Sciatic nerve (tissue), 2 donors: ENCODE data around the gene ZBTB42. TPM values are rescaled to one million over a fixed set of nuclear protein-coding genes. Genes with fewer than 3 reads are reported as not detected.

Experiments used
- ATAC-seq: fragments of 200-7000 bp; cut with Tn5 transposase; one replicate; pipeline ENCODE4 v1.9.1; 2020; ENCODE audit warnings: mild to moderate bottlenecking, moderate library complexity
- DNase-seq: peaks from one replicate; pipeline ENCODE4 v3.0.0-alpha.2; 2020; ENCODE audit warnings: low spot score
- intact Hi-C: fragments of 100-400 bp; cut with DNase I; formaldehyde crosslinking; loops from one replicate; pipeline ENCODE4 v1.14.2; 2022
- total RNA-seq: library from RNA; stranded (reverse); fragmentation: NEBNext Ultra II Directional; extraction: Animal tissue kit (Norgen Biotek cat#: 25700); gene quantifications from one replicate; pipeline ENCODE4 v1.2.1, GENCODE V29; 2021
- donor health status: DM: no; HTN: no; CAD: no.
- donor health status: DM: no; HTN: no; CAD: no.

ZBTB42 gene
- total RNA-seq, 1 donor from 2014 or later = 3.6 TPM

- ATAC-seq (no peak), DNase-seq (no peak)
- intact Hi-C loops = no loop called here
Observed at GRCh38 chr14:104792101-104792884, 8.6 kb upstream of the ZBTB42 start.

GRCh38 chr14:104792945-104793702 is 7.8 kb upstream of the ZBTB42 start:
- DNase-seq (no peak), ATAC-seq (no peak)
- intact Hi-C loops = no loop called here

GRCh38 chr14:104793703-104793959 is 7.3 kb upstream of the ZBTB42 start:
- DNase-seq (no peak), ATAC-seq (no peak)
- intact Hi-C loops = no loop called here

GRCh38 chr14:104794099-104794498 is 6.8 kb upstream of the ZBTB42 start:
- ATAC-seq (peak; percentile 22), DNase-seq (no peak)

GRCh38 chr14:104794631-104794992 is 6.3 kb upstream of the ZBTB42 start:
- ATAC-seq = peak; percentile 4
- no peak for DNase-seq
- intact Hi-C loops = no loop called here

More at GRCh38 chr14:104794099-104794498, 6.8 kb upstream of the ZBTB42 start:
- intact Hi-C loops = no loop called here

GRCh38 chr14:104794993-104795780 is 5.7 kb upstream of the ZBTB42 start, which contains the start of gene AKT1:
Gene AKT1, minus strand, starts transcription at chr14:104795748. Its CDS starts 3,105 bp downstream, at chr14:104792643.
- intact Hi-C loops = no loop called here
- ATAC-seq = no peak
- no peak for DNase-seq

- DNase-seq (peak; percentile 75), ATAC-seq (peak; percentile 20)
- intact Hi-C loops = no loop called here
Observed at GRCh38 chr14:104795781-104796686, 4.9 kb upstream of the ZBTB42 start.

GRCh38 chr14:104796687-104797081 is 4.2 kb upstream of the ZBTB42 start:
- ATAC-seq = no peak
- intact Hi-C loops = no loop called here
- no peak for DNase-seq

- ATAC-seq (peak; percentile 11), DNase-seq (no peak)
- intact Hi-C loops = no loop called here
Observed at GRCh38 chr14:104797115-104798044, 3.5 kb upstream of the ZBTB42 start.

GRCh38 chr14:104798300-104799243 is 2.3 kb upstream of the ZBTB42 start:
- intact Hi-C loops = no loop called here
- DNase-seq (no peak), ATAC-seq (no peak)

- no peak for DNase-seq
- peak; percentile 60 for ATAC-seq
Observed at GRCh38 chr14:104799244-104800014, 1.5 kb upstream of the ZBTB42 start.

GRCh38 chr14:104800015-104800770 is 708 bp upstream of the ZBTB42 start:
- ATAC-seq (peak; percentile 86), DNase-seq (peak; percentile 93)
- intact Hi-C loops = no loop called here

More at GRCh38 chr14:104799244-104800014, 1.5 kb upstream of the ZBTB42 start:
- intact Hi-C loops = no loop called here

GRCh38 chr14:104801520-104802393 is 856 bp downstream of the ZBTB42 start:
- ATAC-seq = no peak
- intact Hi-C loops = no loop called here
- DNase-seq = no peak
